ENCODE data around the gene COL8A1.
"Not testable (repeated sequence)": the region's sequence is repeated elsewhere in the genome, so short reads cannot be mapped to it uniquely, and the experiment has no call there.

COL8A1 gene

DNA sequence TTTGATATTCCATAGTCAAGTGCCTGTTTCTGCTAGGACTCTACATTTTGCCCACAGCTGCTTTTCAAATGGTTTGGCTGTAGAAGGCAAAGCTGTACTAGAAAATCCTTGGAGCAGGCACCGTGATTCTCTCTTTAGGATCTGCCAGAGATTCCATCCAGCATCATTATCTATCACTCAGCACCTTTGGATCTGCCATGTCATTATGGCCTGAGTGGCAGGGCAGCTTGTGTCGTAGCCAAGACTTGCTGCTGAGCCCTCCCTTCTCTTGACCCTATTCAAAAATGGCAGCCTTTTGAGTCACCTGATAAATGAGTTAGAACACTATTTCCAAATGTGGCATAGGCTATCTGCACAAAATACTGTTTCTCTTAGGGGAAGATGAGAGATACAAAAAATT is 171.2 kb downstream of the COL8A1 start:
- no peak for DNase-seq

- no peak for DNase-seq
Measured at GRCh38 chr3:99810403-99810802, 172.0 kb downstream of the COL8A1 start.

DNA sequence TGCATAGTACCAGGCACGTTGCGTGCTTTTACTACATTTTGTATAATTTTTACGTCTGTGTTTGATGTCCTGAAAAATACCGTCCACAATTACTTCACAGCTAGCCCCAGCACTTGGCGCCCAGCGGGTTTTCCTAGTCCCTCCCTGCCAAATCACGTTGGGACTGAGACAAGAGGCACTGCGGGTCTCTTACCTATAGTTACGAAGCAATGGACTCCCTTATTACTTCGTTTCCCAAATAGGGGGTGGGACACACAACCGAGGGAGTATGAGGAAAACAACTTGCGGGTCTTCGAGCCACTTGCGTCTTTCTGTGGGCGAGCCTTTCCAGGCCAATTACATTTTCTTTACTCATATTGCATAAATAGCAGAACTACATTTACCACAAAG is 178.6 kb downstream of the COL8A1 start:
- DNase-seq: no peak

GRCh38 chr3:99817437-99818240 is 179.2 kb downstream of the COL8A1 start, which contains the start of gene CMSS1:
Gene CMSS1 (plus strand): TSS chr3:99817862.
- DNase-seq: peak; percentile 90

DNA sequence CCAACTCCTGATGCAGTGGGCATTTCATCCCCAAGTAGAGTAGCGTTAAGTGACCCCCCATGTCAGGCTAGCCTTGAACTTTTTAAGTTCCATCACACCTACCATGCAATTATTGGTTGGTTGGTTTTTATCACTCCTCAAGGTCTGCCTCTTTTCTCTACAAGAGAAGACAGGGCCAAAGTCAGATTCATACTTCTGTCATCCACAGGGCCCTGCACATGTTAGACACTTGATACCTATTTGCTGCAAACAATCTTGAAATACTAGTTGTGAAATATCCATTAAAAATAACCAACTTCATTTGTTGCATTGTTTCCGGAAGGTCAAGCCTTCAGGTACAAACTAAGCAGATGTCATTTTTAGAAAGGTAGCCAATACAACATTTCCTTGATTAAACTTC is 180.4 kb downstream of the COL8A1 start:
- no peak for DNase-seq

DNA sequence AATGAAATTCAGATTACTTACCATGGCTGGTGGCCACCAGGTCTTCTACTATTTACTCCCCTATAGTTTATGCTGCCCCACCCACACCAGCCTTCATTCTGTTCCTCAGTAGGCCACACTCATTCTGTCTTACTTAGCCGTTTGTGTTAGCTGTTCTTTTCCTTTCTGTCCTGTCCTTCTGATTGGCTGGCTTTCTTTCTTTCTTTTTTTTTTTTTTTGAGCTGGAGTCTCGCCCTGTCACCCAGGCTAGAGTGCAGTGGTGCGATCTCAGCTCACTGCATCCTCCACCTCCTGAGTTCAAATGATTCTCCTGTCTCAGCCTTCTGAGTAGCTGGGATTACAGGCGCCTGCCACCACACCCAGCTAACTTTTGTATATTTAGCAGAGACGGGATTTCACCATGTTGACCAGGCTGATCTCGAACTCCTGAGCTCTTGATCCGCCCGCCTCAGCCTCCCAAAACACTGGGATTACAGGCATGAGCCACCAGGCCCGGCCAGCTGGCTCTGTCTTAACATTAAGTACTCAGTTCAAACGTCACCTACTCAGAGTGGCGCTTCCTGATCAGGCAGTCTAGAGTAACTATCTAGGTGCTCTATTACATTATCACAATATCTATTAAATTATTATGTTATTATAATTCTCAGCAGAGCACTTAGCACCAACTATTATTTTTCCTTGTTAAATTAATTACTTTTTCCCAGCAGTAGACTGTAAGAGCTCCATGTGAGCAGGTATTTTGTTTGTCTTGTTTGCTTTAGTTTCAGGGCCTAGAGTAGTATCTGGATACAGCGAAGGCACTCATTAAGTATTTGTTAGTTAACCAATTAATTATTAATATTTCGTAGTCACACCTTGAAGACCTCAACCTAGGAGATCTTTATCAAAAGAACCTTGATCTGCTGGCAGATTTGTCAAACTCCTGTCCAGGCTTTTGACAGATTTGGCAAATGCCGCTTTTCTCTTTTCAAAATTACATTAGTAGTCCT is 185.6 kb downstream of the COL8A1 start:
- no peak for DNase-seq

DNA sequence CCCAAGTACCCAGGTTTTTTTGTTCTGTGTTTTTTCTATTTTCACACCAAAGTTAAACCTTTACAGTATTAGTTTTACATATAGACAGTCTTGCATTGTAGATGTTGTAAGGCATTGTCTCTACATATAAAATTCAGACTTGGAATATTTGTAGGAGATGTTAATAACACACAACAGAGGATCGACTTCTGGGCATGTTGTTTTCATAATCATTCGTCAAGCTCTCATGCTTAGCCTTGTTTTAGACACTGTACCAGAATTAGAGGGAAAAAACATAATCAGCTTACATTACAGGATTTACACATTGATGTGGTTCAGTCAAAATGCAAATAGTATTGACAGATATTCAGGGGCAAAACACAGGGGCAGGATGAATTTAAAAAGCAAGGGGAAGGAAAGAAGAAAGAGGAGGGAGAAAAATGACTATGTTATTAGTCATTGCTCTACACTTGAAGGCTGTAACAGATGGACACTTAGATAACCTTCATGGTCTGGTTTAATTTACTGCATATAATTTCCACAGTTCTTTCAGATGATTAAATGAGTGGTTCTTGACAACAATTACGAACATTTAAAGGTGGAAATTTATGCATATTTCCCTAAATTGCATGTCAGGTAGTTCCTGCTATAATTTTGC is 186.7 kb downstream of the COL8A1 start:
- peak; percentile 45 for DNase-seq

- DNase-seq: no peak
Measured at GRCh38 chr3:99829844-99830243, 191.4 kb downstream of the COL8A1 start.

GRCh38 chr3:99833617-99834205 is 195.3 kb downstream of the COL8A1 start:
- no peak for DNase-seq

DNA sequence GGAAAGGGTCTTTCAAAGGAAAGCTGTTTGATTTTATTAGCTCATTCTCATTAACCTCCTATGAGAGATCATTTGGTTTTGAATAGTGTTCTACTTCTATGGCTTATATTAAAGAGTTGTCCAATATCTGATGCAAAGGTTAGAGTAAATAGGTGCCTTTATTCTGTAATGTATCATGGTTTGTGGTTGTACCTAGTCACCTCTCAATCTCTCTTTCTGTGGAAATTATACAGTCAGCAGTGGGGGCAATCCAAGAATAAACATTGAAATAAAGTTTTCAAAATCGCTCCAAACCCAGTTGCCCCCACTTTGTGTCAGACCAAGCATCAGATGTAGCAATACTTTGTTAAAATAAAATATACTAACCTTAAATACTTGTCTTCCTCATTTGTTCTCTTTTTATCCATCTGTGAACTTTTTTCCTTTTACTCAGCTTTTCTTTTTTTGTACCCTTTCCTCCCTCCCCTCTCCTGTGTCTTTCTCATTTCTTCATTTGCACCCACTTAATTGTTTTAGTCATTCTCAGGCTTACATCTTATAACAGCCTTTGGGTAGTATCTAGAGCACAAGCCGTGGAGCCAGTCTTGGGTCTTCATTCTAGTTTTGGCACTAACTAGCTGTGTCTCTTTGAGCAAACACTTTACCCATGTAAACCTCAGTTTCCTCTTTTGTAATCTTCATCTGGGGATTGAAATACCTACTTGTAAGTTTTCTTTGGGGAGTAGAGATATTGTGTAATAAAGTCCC is 196.0 kb downstream of the COL8A1 start:
- DNase-seq: no peak

DNA sequence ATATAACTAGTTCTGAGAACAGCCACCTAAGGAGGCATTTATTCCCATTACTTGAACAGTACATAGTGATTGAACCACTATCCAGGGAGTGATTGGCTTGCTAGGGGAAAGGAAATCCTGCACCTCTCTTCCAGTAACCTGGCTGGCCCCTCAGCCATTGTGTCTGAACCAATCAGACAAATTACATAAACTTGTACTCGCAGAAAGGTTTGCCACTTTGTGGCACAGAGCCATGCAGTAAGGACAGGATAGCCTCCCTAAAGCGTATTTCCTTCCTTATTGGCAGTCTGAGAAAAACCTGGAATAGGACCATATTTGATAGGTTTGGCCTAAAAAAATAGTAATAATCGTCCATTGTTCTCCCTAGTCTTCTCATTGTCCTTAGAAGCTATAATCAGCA is 198.3 kb downstream of the COL8A1 start:
- DNase-seq: no peak

DNA sequence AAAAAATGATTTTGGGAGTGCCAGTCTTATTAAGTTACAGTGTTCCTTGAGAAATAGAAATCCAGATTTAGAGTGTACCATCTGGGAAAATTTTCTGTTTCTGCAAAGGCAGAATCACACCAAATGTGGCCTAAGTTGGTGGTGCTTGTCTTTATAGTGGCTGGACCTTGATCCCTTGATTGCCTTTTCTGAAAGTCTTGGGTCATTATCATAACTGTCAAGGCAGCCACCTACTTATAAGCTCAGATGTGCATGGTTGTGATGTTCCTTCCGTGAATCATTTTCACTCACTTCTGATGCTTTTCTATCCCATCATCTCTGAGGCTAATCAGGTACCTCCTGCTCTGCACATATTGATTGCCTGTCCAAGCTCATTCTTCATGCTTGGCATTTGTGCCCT is 199.3 kb downstream of the COL8A1 start:
- no peak for DNase-seq

- DNase-seq: no peak
Measured at GRCh38 chr3:99838755-99839154, 200.4 kb downstream of the COL8A1 start.

- DNase-seq: no peak
Measured at GRCh38 chr3:99839613-99840012, 201.2 kb downstream of the COL8A1 start.

GRCh38 chr3:99841949-99842348 is 203.6 kb downstream of the COL8A1 start:
- not testable (repeated sequence) for DNase-seq

GRCh38 chr3:99842826-99843589 is 204.6 kb downstream of the COL8A1 start:
- DNase-seq: peak; percentile 66

- no peak for DNase-seq
Measured at GRCh38 chr3:99843590-99844258, 205.3 kb downstream of the COL8A1 start.

DNA sequence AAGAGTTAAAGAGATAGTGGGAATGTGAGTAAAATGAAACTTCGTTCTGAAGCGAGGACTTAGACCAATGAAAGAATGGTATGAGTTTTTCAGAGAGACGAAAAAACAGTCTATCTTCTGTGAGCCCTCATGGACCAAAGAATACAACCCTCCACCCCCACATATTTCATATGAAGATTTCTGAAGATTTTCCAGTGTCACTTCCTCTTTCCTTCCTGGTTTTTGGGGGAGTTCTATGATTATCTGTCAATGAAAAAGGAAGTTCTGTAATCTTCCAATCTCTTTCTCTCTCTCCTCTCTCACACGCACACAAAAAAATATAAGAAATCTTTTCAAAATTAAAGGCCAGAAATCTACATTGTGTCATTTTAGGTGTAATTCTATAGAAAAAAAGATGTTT is 206.9 kb downstream of the COL8A1 start:
- no peak for DNase-seq

DNA sequence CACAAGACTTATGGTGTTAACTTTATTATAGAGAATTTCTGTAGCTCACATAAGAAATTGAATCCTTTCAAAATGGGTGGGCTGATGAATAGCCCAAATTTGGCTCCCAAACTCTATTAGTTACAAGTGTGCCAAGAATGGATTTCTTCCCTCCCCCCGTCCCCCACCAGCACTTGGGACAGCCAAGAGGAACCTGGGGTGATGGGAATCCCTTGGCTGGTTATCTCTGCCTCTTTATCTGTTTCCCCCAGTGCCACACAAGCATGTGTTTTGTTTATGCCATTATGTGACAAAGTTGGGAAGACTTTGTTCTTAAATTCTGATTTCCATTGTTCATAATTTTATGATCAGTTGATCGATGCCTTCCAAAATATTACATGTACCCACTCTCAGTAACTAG is 207.6 kb downstream of the COL8A1 start:
- DNase-seq: no peak

GRCh38 chr3:99846477-99847160 is 208.2 kb downstream of the COL8A1 start:
- DNase-seq: no peak
